Chondrocyte (in vitro differentiated cells): ENCODE measurements around the gene ANK2. TPM values are rescaled to one million over a fixed set of nuclear protein-coding genes. Genes with fewer than 3 reads are reported as not detected.

Source experiments
- DNase-seq: peaks from one replicate; pipeline ENCODE4 v3.0.0; 2021; ENCODE audit warnings: mixed read lengths, low spot score
- H3K27ac Mint-ChIP-seq: one replicate; pipeline ENCODE4 v1.8.0; 2021; ENCODE audit warnings: mild to moderate bottlenecking, moderate library complexity, mixed read lengths; ENCODE audit not compliant: unreplicated experiment
- H3K27me3 Mint-ChIP-seq: 2 replicates; pipeline ENCODE4 v1.8.0; 2021; ENCODE audit warnings: low read depth, mixed read lengths
- H3K36me3 Mint-ChIP-seq: 2 replicates; pipeline ENCODE4 v1.8.0; 2021; ENCODE audit warnings: low read depth, mixed read lengths
- H3K4me1 Mint-ChIP-seq: 2 replicates; pipeline ENCODE4 v1.8.0; 2021; ENCODE audit warnings: low read depth, mild to moderate bottlenecking, mixed read lengths
- H3K4me3 Mint-ChIP-seq: one replicate; pipeline ENCODE4 v1.8.0; 2021; ENCODE audit warnings: mild to moderate bottlenecking, moderate library complexity, mixed read lengths; ENCODE audit not compliant: unreplicated experiment
- H3K9me3 Mint-ChIP-seq: 2 replicates; pipeline ENCODE4 v1.8.0; 2021; ENCODE audit warnings: low read depth, mixed read lengths
- CTCF ChIP-seq: fragments of 200-600 bp; sonication (generic); IDR thresholded peaks from 2 replicates; pipeline ENCODE4 v1.5.0; 2021; ENCODE audit warnings: antibody characterized with exemption, mild to moderate bottlenecking, moderate library complexity
- total RNA-seq: library from RNA; stranded (reverse); gene quantifications from 3 replicates; pipeline ENCODE4 v1.2.1, GENCODE V29; 2021

ANK2 gene
- total RNA-seq, 1 donor from 2014 or later = 71.2 TPM

GRCh38 chr4:113390850-113391249, 341.4 kb downstream of the ANK2 start:
- H3K4me3 Mint-ChIP-seq = no peak overlapping the region
- H3K27me3 Mint-ChIP-seq = no peaks in the 10 kb centered on the region
- H3K36me3 Mint-ChIP-seq = peaks cover 4% of the 10 kb centered on the region
- DNase-seq = no peak
- no peak for TF ChIP-seq CTCF
- peaks cover 6% of the 10 kb centered on the region for H3K4me1 Mint-ChIP-seq
- H3K27ac Mint-ChIP-seq = no peak overlapping the region
- H3K9me3 Mint-ChIP-seq = peaks cover 5% of the 10 kb centered on the region

- H3K27me3 Mint-ChIP-seq = no peaks in the 10 kb centered on the region
- no peak overlapping the region for H3K4me3 Mint-ChIP-seq
- DNase-seq = no peak
- no peaks in the 10 kb centered on the region for H3K36me3 Mint-ChIP-seq
- peaks cover 2% of the 10 kb centered on the region for H3K9me3 Mint-ChIP-seq
- TF ChIP-seq CTCF = no peak
- no peak overlapping the region for H3K27ac Mint-ChIP-seq
- H3K4me1 Mint-ChIP-seq = peaks cover 9% of the 10 kb centered on the region
Measured at GRCh38 chr4:113394108-113394729, 344.8 kb downstream of the ANK2 start.

GRCh38 chr4:113394730-113395530, 345.5 kb downstream of the ANK2 start:
- Mint-ChIP-seq H3K36me3 (no peaks in the 10 kb centered on the region), H3K27me3 (no peaks in the 10 kb centered on the region), H3K9me3 (no peaks in the 10 kb centered on the region), H3K4me3 (no peak overlapping the region), H3K27ac (no peak overlapping the region), H3K4me1 (peaks cover 9% of the 10 kb centered on the region)
- no peak for DNase-seq
- peak; percentile 92 for TF ChIP-seq CTCF

- Mint-ChIP-seq H3K27me3 (no peaks in the 10 kb centered on the region), H3K4me3 (no peak overlapping the region), H3K27ac (no peak overlapping the region), H3K4me1 (peaks cover 9% of the 10 kb centered on the region), H3K9me3 (no peaks in the 10 kb centered on the region), H3K36me3 (no peaks in the 10 kb centered on the region)
- DNase-seq = no peak
- no peak for TF ChIP-seq CTCF
Measured at GRCh38 chr4:113397114-113397701, 347.8 kb downstream of the ANK2 start.

- DNase-seq = no peak
- no peaks in the 10 kb centered on the region for H3K9me3 Mint-ChIP-seq
- no peak overlapping the region for H3K4me3 Mint-ChIP-seq
- no peaks in the 10 kb centered on the region for H3K36me3 Mint-ChIP-seq
- TF ChIP-seq CTCF = no peak
- H3K4me1 Mint-ChIP-seq = peaks cover 9% of the 10 kb centered on the region
- no peaks in the 10 kb centered on the region for H3K27me3 Mint-ChIP-seq
- no peak overlapping the region for H3K27ac Mint-ChIP-seq
Measured at GRCh38 chr4:113398441-113399143, 349.1 kb downstream of the ANK2 start.
